Psoas muscle (tissue), 8 donors: Measurements from ENCODE around the gene PRKAG2. TPM values are rescaled to one million over a fixed set of nuclear protein-coding genes. Genes with fewer than 3 reads are reported as not detected.
A peak's percentile ranks its signal among the peaks of the same experiment; 100 is the strongest.

Experiments
- ATAC-seq, 4 donors: fragments of 200-7000 bp; cut with Tn5 transposase; one replicate each; pipeline ENCODE4 v1.9.1; 2020; ENCODE audit warnings: moderate library complexity in 3 of 4, mild to moderate bottlenecking in 2 of 4
- DNase-seq, 2 donors: peaks; one replicate each; pipeline ENCODE4 v3.0.0-alpha.2; 2020
- H3K27ac ChIP-seq: fragments of 200-600 bp; one replicate; pipeline ENCODE4 v1.8.0; 2022
- H3K27me3 ChIP-seq, 3 donors: fragments of 200-600 bp in 1 of 3; one replicate each; pipeline versions ENCODE4 v1.6.1 to v1.8.0; 2013 to 2022; ENCODE audit warnings: low read length in 2 of 3, mild to moderate bottlenecking in 2 of 3, moderate library complexity in 1 of 3; ENCODE audit not compliant: insufficient read depth in 3 of 3
- H3K36me3 ChIP-seq, 2 donors: fragments of 200-600 bp in 1 of 2; one replicate each; pipeline versions ENCODE4 v1.6.1 to v1.8.0; 2013 to 2022; ENCODE audit warnings: low read depth in 1 of 2, mild to moderate bottlenecking in 1 of 2, moderate library complexity in 1 of 2; ENCODE audit not compliant: insufficient read depth in 1 of 2
- H3K4me1 ChIP-seq: fragments of 200-600 bp; one replicate; pipeline ENCODE4 v1.8.0; 2022
- H3K4me3 ChIP-seq: fragments of 200-600 bp; one replicate; pipeline ENCODE4 v1.8.0; 2022; ENCODE audit warnings: mild to moderate bottlenecking
- H3K9me3 ChIP-seq: fragments of 200-600 bp; one replicate; pipeline ENCODE4 v1.8.0; 2022
- CTCF ChIP-seq: fragments of 200-600 bp; IDR thresholded peaks from one replicate; pipeline ENCODE4 v1.8.0; 2022; ENCODE audit warnings: antibody characterized with exemption
- WGBS, 3 donors: extraction: QIAGEN DNeasy Blood & Tissue Kit; methylation state at CpG; one replicate each; pipeline versions ENCODE4 v1.1.6 to v1.1.7; 2013; 5-methylcytosine and 5-hydroxymethylcytosine counted together
- intact Hi-C, 2 donors: fragments of 100-400 bp; cut with DNase I; formaldehyde crosslinking; loops; one replicate each; pipeline versions ENCODE4 v1.11.0 to v1.14.2; 2022
- polyA plus RNA-seq, 3 donors: library from polyadenylated mRNA; stranded (reverse); fragments of 200-250 nt; gene quantifications; one replicate each; pipeline ENCODE4 v1.2.3, GENCODE V29; 2013
- total RNA-seq, 4 donors: library from RNA; stranded (reverse); fragmentation: NEBNext Ultra II Directional in 2 of 4; extraction: Animal tissue kit (Norgen Biotek cat#: 25700) in 2 of 4; gene quantifications; one replicate each; pipeline versions ENCODE4 v1.2.1 to v1.2.4, GENCODE V29; 2021 to 2023
- donor health status: healthy with polysubstance abuse.
- donor health status: DM: no; HTN: no; CAD: no; lungs with moderate emphysema.
- donor health status: Bipolar disorder and iron deficiency.
- donor health status: healthy.
- donor health status: DM: yes; HTN: yes; CAD: no.
- donor health status: DM: no; HTN: no; CAD: no.
- donor health status: DM: no; HTN: no; CAD: no.
- donor health status: DM: yes; HTN: yes; CAD: no.

PRKAG2 gene
- total and polyA plus RNA-seq, 7 donors: 9.3 to 143 (median 19.8) TPM

- no peaks in the 10 kb centered on the region for H3K4me1 ChIP-seq
- no peak for ATAC-seq
- DNase-seq: no peak
- TF ChIP-seq CTCF: no peak
- WGBS, 3 donors: 94 to 96% (median 94%) methylated on average over 5 of the region's 5 CpGs
- H3K4me3 ChIP-seq: no peak overlapping the region
- peaks cover 0 to 5% of the 10 kb centered on the region in 2 donors for H3K36me3 ChIP-seq
- H3K27ac ChIP-seq: no peak overlapping the region
- no peaks in the 10 kb centered on the region for H3K27me3 ChIP-seq
- H3K9me3 ChIP-seq: no peaks in the 10 kb centered on the region
- intact Hi-C loops: no loop called here
Measured at GRCh38 chr7:151660141-151660540, 216.8 kb downstream of the PRKAG2 start.

GRCh38 chr7:151659219-151659618 lies 217.7 kb downstream of the PRKAG2 start:
- WGBS, 3 donors: 87 to 94% (median 94%) methylated on average over 4 of the region's 4 CpGs

GRCh38 chr7:151658778-151659177 lies 218.1 kb downstream of the PRKAG2 start:
- no peak overlapping the region for H3K27ac ChIP-seq
- intact Hi-C loops: no loop called here
- H3K36me3 ChIP-seq: no peaks in the 10 kb centered on the region
- WGBS, 3 donors: 96 to 98% (median 97%) methylated on average over 1 of the region's 1 CpG
- H3K4me1 ChIP-seq: no peaks in the 10 kb centered on the region
- no peaks in the 10 kb centered on the region for H3K27me3 ChIP-seq
- no peak for ATAC-seq
- no peaks in the 10 kb centered on the region for H3K9me3 ChIP-seq
- no peak for DNase-seq
- no peak overlapping the region for H3K4me3 ChIP-seq
- TF ChIP-seq CTCF: no peak

More at GRCh38 chr7:151659219-151659618, 217.7 kb downstream of the PRKAG2 start:
- TF ChIP-seq CTCF: no peak
- no peaks in the 10 kb centered on the region for H3K36me3 ChIP-seq
- intact Hi-C loops: no loop called here
- DNase-seq (no peak), ATAC-seq (no peak)
- no peak overlapping the region for H3K4me3 ChIP-seq
- no peaks in the 10 kb centered on the region for H3K9me3 ChIP-seq
- no peak overlapping the region for H3K27ac ChIP-seq
- H3K4me1 ChIP-seq: no peaks in the 10 kb centered on the region
- no peaks in the 10 kb centered on the region for H3K27me3 ChIP-seq

GRCh38 chr7:151657173-151657572 lies 219.7 kb downstream of the PRKAG2 start:
- Histone ChIP-seq H3K27ac (no peak overlapping the region), H3K36me3 (no peaks in the 10 kb centered on the region), H3K4me3 (no peak overlapping the region), H3K9me3 (no peaks in the 10 kb centered on the region), H3K4me1 (no peaks in the 10 kb centered on the region), H3K27me3 (no peaks in the 10 kb centered on the region)
- intact Hi-C loops: no loop called here
- ATAC-seq: peak; percentile 61 to 91 (median 82)
- no peak for DNase-seq
- TF ChIP-seq CTCF: no peak
- 62 to 81% (median 74%) methylated on average over 3 of the region's 3 CpGs for WGBS, 3 donors

GRCh38 chr7:151655555-151655954 lies 221.4 kb downstream of the PRKAG2 start:
- DNase-seq (no peak), ATAC-seq (no peak)
- intact Hi-C loops: no loop called here
- 92 to 95% (median 93%) methylated on average over 3 of the region's 3 CpGs for WGBS, 3 donors
- H3K27me3 ChIP-seq: no peaks in the 10 kb centered on the region
- no peak for TF ChIP-seq CTCF
- no peak overlapping the region for H3K27ac ChIP-seq
- no peaks in the 10 kb centered on the region for H3K9me3 ChIP-seq
- no peak overlapping the region for H3K4me3 ChIP-seq
- no peaks in the 10 kb centered on the region for H3K36me3 ChIP-seq
- peaks cover 12% of the 10 kb centered on the region for H3K4me1 ChIP-seq
